ENCODE measurements around the gene PLCL2.

PLCL2 gene

GRCh38 chr3:17030438-17030837, 145.7 kb downstream of the PLCL2 start:
- TF ChIP-seq ZNF274 (IDR thresholded peaks at IDR 0.05; ENCODE audit: low read depth, low read length), result no peak
- no peak overlapping the region for H3K4me3 ChIP-seq (ENCODE audit: low read length)

- H3K4me3 ChIP-seq (ENCODE audit: low read length), result no peak overlapping the region
- no peak for TF ChIP-seq ZNF274 (IDR thresholded peaks at IDR 0.05; ENCODE audit: low read depth, low read length)
These were observed 146.3 kb downstream of the PLCL2 start for GRCh38 chr3:17030956-17031652.

- no peak overlapping the region for H3K4me3 ChIP-seq (ENCODE audit: low read length)
These were observed 147.8 kb downstream of the PLCL2 start for GRCh38 chr3:17032407-17033034.

GRCh38 chr3:17033516-17034168, 148.9 kb downstream of the PLCL2 start:
- TF ChIP-seq ZNF274 (IDR thresholded peaks at IDR 0.05; ENCODE audit: low read depth, low read length), result no peak

More at GRCh38 chr3:17032407-17033034, 147.8 kb downstream of the PLCL2 start:
- no peak for TF ChIP-seq ZNF274 (IDR thresholded peaks at IDR 0.05; ENCODE audit: low read depth, low read length)

GRCh38 chr3:17035033-17035432, 150.3 kb downstream of the PLCL2 start:
- H3K4me3 ChIP-seq (ENCODE audit: low read length), result no peak overlapping the region
- TF ChIP-seq ZNF274 (IDR thresholded peaks at IDR 0.05; ENCODE audit: low read depth, low read length), result no peak

More at GRCh38 chr3:17033516-17034168, 148.9 kb downstream of the PLCL2 start:
- no peak overlapping the region for H3K4me3 ChIP-seq (ENCODE audit: low read length)

- no peak for TF ChIP-seq ZNF274 (IDR thresholded peaks at IDR 0.05; ENCODE audit: low read depth, low read length)
These were observed 151.2 kb downstream of the PLCL2 start for GRCh38 chr3:17035966-17036365.

GRCh38 chr3:17038141-17038540, 153.4 kb downstream of the PLCL2 start:
- TF ChIP-seq ZNF274 (IDR thresholded peaks at IDR 0.05; ENCODE audit: low read depth, low read length), result no peak
- no peak overlapping the region for H3K4me3 ChIP-seq (ENCODE audit: low read length)

More at GRCh38 chr3:17035966-17036365, 151.2 kb downstream of the PLCL2 start:
- no peak overlapping the region for H3K4me3 ChIP-seq (ENCODE audit: low read length)

- no peak for TF ChIP-seq ZNF274 (IDR thresholded peaks at IDR 0.05; ENCODE audit: low read depth, low read length)
These were observed 154.3 kb downstream of the PLCL2 start for GRCh38 chr3:17038900-17039553.

GRCh38 chr3:17039594-17039993, 154.8 kb downstream of the PLCL2 start:
- H3K4me3 ChIP-seq (ENCODE audit: low read length), result no peak overlapping the region
- TF ChIP-seq ZNF274 (IDR thresholded peaks at IDR 0.05; ENCODE audit: low read depth, low read length), result no peak

More at GRCh38 chr3:17038900-17039553, 154.3 kb downstream of the PLCL2 start:
- no peak overlapping the region for H3K4me3 ChIP-seq (ENCODE audit: low read length)

GRCh38 chr3:17040322-17040989, 155.7 kb downstream of the PLCL2 start:
- TF ChIP-seq ZNF274 (IDR thresholded peaks at IDR 0.05; ENCODE audit: low read depth, low read length), result no peak
- no peak overlapping the region for H3K4me3 ChIP-seq (ENCODE audit: low read length)

- TF ChIP-seq ZNF274 (IDR thresholded peaks at IDR 0.05; ENCODE audit: low read depth, low read length), result no peak
These were observed 156.2 kb downstream of the PLCL2 start for GRCh38 chr3:17040990-17041377.

GRCh38 chr3:17044855-17045254, 160.1 kb downstream of the PLCL2 start:
- TF ChIP-seq ZNF274 (IDR thresholded peaks at IDR 0.05; ENCODE audit: low read depth, low read length), result no peak
- no peak overlapping the region for H3K4me3 ChIP-seq (ENCODE audit: low read length)

More at GRCh38 chr3:17040990-17041377, 156.2 kb downstream of the PLCL2 start:
- H3K4me3 ChIP-seq (ENCODE audit: low read length), result no peak overlapping the region

- no peak overlapping the region for H3K4me3 ChIP-seq (ENCODE audit: low read length)
- TF ChIP-seq ZNF274 (IDR thresholded peaks at IDR 0.05; ENCODE audit: low read depth, low read length), result no peak
These were observed 160.9 kb downstream of the PLCL2 start for GRCh38 chr3:17045705-17046104.

GRCh38 chr3:17046623-17047022, 161.9 kb downstream of the PLCL2 start:
- TF ChIP-seq ZNF274 (IDR thresholded peaks at IDR 0.05; ENCODE audit: low read depth, low read length), result no peak
- H3K4me3 ChIP-seq (ENCODE audit: low read length), result no peak overlapping the region

Data from GM08714 (cell line).